ENCODE results near the gene NDUFS2. TPM values are rescaled to one million over a fixed set of nuclear protein-coding genes. Genes with fewer than 3 reads are reported as not detected.

NDUFS2 gene
- total RNA-seq, 4 donors from 2014 or later, result 82.6 to 209 (median 144) TPM

- TF ChIP-seq POLR2A (IDR thresholded peaks at IDR 0.05) (no peak), EP300 (IDR thresholded peaks at IDR 0.05; ENCODE audit: low read depth) (no peak), CTCF (IDR thresholded peaks at IDR 0.05) (no peak)
- Histone ChIP-seq H3K4me1 (peaks cover 18 to 33% (median 20%) of the 10 kb centered on the region in 4 donors), H3K36me3 (no peaks in the 10 kb centered on the region), H3K4me3 (no peak overlapping the region), H3K27me3 (no peaks in the 10 kb centered on the region), H3K27ac (peak overlapping the region in 2 of 4 donors; percentile 11 to 15), H3K9me3 (no peaks in the 10 kb centered on the region)
- intact Hi-C loops (cut with DNase I; ENCODE audit: low total_unique reads), result no loop called here
- WGBS, 2 donors (ENCODE audit: low coverage in 1 of 2), result 76% methylated on average over 4 of the region's 4 CpGs; no CpG with 5 or more reads in 1 of the 2 donors
- in situ Hi-C loops (cut with MboI; ENCODE audit: low pct_ligation_motif_present in 1 of 4, low pct_unique_long_range_greater_than_20kb in 1 of 4, low sequenced_read_pairs in 3 of 4), result no loop called here
- no peak for DNase-seq
Measured at GRCh38 chr1:161195171-161195570, 7.0 kb upstream of the NDUFS2 start.

- 80 to 95% methylated on average over 1 to 6 of the region's 7 CpGs for WGBS, 2 donors (ENCODE audit: low coverage in 1 of 2)
- DNase-seq, result no peak
- intact Hi-C loops (cut with DNase I; ENCODE audit: low total_unique reads), result no loop called here
- Histone ChIP-seq H3K27ac (peak overlapping the region; percentile 90 to 98 (median 94)), H3K4me1 (peaks cover 28 to 43% (median 29%) of the 10 kb centered on the region in 4 donors), H3K27me3 (no peaks in the 10 kb centered on the region), H3K36me3 (no peaks in the 10 kb centered on the region), H3K9me3 (no peaks in the 10 kb centered on the region), H3K4me3 (peak overlapping the region in 1 of 4 donors; percentile 37)
- in situ Hi-C loops (cut with MboI; ENCODE audit: low pct_ligation_motif_present in 1 of 4, low pct_unique_long_range_greater_than_20kb in 1 of 4, low sequenced_read_pairs in 3 of 4), result no loop called here
- TF ChIP-seq CTCF (IDR thresholded peaks at IDR 0.05), result no peak
- no peak for TF ChIP-seq EP300 (IDR thresholded peaks at IDR 0.05; ENCODE audit: low read depth)
- TF ChIP-seq POLR2AphosphoS5 (IDR thresholded peaks at IDR 0.05), result no peak
- TF ChIP-seq POLR2A (IDR thresholded peaks at IDR 0.05), result no peak
Measured at GRCh38 chr1:161196111-161196510, 6.1 kb upstream of the NDUFS2 start.

GRCh38 chr1:161196521-161197451 is 5.4 kb upstream of the NDUFS2 start:
- H3K36me3 ChIP-seq, result no peaks in the 10 kb centered on the region
- TF ChIP-seq POLR2AphosphoS5 (IDR thresholded peaks at IDR 0.05) (no peak), POLR2A (IDR thresholded peaks at IDR 0.05) (no peak), EP300 (IDR thresholded peaks at IDR 0.05; ENCODE audit: low read depth) (no peak), CTCF (IDR thresholded peaks at IDR 0.05) (no peak)
- 62 to 77% methylated on average over 4 to 26 of the region's 27 CpGs for WGBS, 2 donors (ENCODE audit: low coverage in 1 of 2)
- in situ Hi-C loops (cut with MboI; ENCODE audit: low pct_ligation_motif_present in 1 of 4, low pct_unique_long_range_greater_than_20kb in 1 of 4, low sequenced_read_pairs in 3 of 4) (no loop called here), intact Hi-C loops (cut with DNase I; ENCODE audit: low total_unique reads) (no loop called here)
- DNase-seq, result no peak
- H3K4me3 ChIP-seq, result peak overlapping the region in 1 of 4 donors; percentile 37
- peaks cover 35 to 49% (median 36%) of the 10 kb centered on the region in 4 donors for H3K4me1 ChIP-seq
- peak overlapping the region; percentile 90 to 98 (median 94) for H3K27ac ChIP-seq
- no peaks in the 10 kb centered on the region for H3K27me3 ChIP-seq
- no peaks in the 10 kb centered on the region for H3K9me3 ChIP-seq

GRCh38 chr1:161197560-161198193 is 4.5 kb upstream of the NDUFS2 start:
- TF ChIP-seq POLR2AphosphoS5 (IDR thresholded peaks at IDR 0.05), result no peak
- 71 to 84% methylated on average over 4 to 7 of the region's 11 CpGs for WGBS, 2 donors (ENCODE audit: low coverage in 1 of 2)
- no peaks in the 10 kb centered on the region for H3K9me3 ChIP-seq
- intact Hi-C loops (cut with DNase I; ENCODE audit: low total_unique reads) (no loop called here), in situ Hi-C loops (cut with MboI; ENCODE audit: low pct_ligation_motif_present in 1 of 4, low pct_unique_long_range_greater_than_20kb in 1 of 4, low sequenced_read_pairs in 3 of 4) (no loop called here)
- H3K4me3 ChIP-seq, result peak overlapping the region in 3 of 4 donors; percentile 3 to 37 (median 22)
- H3K36me3 ChIP-seq, result no peaks in the 10 kb centered on the region
- peaks cover 35 to 51% (median 37%) of the 10 kb centered on the region in 4 donors for H3K4me1 ChIP-seq
- peak overlapping the region; percentile 90 to 98 (median 94) for H3K27ac ChIP-seq
- no peaks in the 10 kb centered on the region for H3K27me3 ChIP-seq
- no peak for DNase-seq
